GM21786 (cell line): ENCODE results near the gene COL4A2.
"Not testable (repeated sequence)": the region's sequence is repeated elsewhere in the genome, so short reads cannot be mapped to it uniquely, and the experiment has no call there.

Experiments used
- ATAC-seq: cut with Tn5 transposase; IDR thresholded peaks from one replicate; pipeline ENCODE4 v1.9.1; 2021; ENCODE audit not compliant: unreplicated experiment

The COL4A2 gene

DNA sequence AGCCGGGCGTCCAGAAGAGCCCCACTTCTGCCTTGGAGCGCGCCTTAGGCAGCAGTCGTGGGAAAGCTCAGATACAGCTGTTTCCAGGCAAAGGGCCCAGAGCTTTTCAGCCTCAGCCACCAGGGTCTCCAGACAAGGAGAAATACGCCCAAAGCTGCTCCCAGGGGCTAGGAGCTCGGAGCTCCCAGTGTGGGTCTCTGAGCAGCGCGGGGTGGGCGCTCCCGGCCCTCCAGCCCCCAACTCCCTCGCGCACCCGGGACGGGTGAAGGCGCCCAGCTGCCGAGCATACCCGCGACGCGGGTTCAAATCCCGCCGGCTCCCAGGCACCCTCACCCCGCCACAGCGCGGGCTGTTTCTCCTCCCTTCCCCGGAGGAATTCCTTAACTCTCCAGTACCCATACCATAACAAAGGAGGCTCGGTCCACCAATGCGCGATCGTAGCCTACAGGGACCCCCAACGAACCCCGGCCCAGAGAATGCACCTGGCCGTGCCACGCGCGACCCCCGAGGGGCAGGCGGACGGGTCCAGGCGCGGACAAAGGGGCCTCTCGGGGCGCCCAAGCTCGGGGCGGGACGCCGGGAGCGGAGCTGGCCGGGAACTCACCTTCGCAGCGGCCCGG is 634 bp upstream of the COL4A2 start:
- no peak for ATAC-seq

DNA sequence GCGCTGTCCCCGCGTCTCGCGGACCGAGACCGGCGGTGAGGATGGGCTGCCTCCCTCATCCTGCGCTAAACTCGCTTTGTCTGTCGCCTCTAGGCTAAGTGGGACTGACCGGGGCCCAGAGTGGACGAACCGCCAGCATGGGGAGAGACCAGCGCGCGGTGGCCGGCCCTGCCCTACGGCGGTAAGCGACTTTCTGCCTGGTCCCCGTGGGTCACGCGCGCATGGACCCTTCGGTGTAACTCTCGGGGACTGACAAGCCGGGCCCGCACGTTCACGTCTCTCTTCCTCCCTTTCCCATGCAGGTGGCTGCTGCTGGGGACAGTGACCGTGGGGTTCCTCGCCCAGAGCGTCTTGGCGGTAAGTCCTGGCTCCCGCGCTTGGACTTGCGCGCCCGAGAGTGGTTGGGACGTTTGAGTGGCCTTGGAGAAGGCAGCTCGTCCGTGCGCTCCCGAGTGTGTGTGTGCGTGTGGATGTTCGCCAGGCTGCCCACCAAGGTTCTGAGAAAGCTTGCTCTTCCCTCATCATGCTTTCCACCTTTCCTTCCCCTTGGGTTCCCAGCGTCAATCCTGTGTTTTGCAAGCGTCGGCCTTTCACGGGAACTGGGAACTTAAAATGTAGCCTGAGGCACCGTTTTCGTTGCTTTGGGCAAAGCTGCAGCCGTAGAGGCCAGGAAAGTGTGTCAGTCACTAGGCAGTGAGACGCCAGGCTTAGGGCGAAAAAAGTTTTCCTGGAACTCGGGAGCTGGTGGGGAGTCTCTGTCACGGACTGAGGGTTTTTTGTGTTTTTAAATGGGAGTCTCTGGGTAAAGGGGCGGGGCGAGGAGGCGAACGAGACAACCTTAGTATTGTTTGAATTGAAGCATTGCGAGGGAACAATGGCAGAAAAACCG is 927 bp downstream of the COL4A2 start:
- ATAC-seq: no peak

DNA sequence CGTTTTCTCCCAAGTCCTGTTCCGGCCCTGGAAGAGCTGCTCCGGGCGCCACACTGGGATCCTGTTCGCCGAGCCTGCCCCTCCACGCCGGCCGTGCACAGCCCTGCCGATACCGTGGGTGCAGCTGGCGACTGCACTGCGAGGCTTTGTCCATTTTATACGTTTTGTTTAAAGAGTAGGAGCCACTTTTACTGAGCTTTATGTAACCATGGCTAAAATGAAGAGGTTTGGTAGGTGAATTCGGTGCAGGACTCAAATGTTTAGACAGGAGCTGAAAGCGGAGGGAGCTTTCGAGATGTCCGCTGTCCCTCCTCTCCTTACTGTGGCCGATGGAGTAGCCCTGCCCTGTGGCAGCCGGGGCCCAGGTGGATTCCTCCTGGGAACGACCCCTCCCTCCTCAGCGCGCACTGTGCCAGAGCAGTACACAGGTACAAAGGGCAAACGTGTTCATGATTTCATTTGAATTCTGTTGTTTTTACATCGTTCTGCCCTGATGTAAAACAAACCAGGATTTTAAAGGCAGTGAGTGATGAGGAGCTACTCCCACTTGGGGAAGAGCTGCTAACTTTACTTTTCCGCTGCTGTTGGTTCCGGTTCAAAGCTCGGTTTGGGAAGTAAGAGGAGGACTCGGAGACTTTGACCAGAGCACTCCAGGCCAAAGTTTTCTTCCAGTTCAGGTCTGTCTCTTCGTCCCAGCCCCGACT is 1.7 kb downstream of the COL4A2 start:
- ATAC-seq: no peak

DNA sequence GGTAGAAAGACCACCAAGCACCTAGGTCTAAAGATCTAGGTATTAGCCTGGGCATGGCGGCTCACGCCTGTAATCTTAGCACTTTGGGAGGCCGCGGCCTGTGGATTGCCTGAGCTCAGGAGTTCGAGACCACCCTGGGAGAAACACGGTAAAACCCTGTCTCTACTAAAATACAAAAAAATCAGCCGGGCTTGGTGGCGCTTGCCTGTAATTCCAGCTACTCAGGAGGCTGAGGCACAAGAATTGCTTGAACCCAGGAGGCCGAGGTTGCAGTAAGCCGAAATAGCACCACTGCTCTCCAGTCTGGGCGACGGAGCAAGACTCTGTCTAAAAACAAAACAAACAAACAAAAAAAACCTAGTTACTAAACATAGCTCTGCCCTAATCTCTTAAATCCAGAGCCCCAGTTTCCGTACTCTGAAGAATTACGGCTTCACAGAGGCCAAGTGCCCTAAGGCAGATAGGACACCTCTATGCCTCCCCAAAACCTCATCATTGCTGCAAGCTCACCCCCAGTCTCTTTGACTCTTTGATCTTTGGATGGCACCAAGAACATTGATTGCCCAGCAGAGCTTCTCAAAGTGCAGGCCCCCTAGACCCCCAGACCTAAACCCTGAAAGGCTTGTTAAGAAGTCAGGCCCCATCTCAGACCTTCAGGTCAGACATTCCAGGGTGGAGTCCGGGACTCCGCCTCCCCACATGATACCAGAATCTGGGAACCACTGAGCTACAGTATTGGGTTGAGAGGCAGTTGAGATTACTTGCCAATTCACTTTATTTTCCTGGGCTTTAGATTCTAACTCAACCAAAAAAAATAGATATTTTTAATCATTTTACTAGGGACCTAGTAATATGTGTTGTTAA is 2.8 kb downstream of the COL4A2 start:
- no peak for ATAC-seq

DNA sequence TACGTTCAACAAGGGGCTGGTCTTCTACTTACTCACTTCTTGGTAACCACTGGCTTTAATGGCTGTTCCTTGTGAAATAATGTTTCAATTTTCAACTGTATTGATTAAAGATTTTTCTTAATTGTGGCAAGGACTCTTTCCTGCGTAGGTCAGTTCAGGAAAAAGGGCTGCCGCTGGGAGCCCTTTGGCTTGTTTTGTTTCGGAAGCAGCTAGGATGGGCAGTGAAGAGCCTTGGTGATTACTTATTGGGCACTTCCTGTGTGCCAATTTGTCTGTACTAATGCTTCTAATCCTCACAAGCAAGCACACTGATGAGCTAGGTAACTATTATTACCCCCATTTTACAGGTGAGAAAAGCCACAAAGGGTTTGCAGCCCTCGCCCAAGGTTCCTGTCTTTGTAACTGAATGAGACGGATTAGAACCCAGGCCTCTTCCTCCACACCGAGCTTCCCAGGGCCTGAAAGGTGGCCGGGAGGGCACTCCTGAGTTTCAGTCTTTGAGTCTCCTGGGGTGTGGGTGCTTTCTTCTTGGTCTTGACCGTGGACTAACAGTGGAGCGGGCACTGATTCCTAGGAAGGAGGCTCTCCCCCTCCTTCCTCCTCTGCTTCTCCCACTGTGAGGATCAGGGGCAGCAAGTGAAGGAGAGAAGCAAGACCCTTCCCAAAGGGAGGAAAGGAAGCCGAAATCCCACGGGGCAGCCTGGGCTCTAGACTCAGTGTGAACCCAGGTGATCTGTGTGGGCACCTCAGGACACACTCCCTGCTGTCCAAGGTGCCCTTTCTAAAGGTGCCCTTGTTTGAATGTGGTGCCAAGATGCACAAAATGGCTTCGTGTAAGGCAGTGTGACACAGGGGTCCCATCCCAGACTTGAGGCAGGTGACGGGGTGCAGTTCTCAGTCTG is 3.7 kb downstream of the COL4A2 start:
- ATAC-seq: no peak

DNA sequence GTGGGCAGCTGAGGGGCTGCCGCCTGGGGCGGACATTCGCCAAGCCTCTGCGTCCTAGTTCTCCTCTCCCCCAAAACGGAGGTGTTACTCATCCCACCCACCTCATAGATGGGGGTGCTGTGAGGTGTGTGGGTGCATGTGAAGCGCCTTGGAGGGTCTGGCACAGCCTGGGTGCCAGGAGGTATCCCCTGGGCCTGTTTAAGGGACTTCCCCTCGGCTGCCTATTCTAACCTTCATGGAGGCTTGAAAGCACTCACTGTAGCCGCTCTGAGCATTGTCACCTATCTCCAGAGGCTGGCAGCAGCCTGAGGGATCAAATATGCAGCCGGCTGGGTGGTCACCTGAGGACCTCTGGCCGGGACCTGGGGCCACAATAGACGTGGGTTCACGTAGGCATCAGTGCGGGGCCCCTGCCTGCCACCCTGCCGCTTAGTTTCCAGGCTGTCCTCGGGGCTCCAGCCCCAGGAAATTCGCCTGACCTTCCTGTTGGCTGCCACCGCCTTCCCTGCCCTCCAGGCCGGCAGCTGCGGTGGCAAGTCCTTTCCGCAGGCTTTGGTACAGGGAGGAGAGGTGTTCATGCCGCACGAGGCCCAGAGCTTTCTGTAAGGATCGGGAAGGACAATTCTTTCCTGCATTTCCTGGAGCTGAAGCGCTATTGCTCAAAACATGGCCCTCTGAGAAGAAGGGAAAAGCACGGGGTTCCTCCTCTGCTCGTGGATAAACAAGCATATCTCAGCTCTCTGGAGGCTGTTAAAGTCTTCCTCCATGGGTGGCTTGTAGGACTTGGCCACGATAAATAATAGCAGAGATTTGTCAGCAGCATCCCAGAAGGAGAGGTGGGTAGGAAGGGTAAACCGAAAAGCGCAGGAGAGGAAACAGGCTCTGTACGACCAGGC is 4.6 kb downstream of the COL4A2 start:
- ATAC-seq: no peak

DNA sequence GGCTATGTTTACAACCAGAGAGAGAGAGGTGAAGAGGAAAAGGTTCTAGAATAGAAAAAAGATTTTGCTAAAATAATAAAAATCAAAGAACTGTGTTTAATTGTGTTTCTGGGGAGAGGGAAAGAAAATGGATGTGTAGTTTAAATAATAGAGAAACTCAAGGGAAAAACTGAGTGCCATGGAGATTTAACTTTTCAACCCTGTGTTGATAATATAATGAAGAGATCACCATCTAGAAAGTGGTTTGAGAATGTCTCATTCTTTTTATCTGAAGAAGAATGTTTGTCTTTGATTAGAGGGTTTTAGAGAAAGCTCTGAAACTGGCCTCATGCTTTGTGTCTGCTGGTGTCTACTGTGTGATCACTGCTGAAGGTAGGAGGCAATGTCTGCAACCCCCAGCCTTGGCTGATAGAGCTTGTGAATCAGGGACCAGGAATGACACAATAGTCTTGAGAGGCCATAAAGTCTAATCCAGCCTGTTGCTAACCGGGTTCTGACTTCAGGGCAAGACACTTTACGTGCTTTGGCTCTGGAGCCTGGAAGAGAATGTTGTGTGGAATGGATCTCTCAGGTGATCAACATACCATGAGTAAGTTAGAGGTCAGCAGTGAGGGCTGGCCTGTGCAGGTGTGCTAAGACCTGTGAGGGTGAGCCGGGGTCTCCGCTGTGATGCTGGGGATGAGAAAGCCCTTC is 5.4 kb downstream of the COL4A2 start:
- ATAC-seq: no peak

DNA sequence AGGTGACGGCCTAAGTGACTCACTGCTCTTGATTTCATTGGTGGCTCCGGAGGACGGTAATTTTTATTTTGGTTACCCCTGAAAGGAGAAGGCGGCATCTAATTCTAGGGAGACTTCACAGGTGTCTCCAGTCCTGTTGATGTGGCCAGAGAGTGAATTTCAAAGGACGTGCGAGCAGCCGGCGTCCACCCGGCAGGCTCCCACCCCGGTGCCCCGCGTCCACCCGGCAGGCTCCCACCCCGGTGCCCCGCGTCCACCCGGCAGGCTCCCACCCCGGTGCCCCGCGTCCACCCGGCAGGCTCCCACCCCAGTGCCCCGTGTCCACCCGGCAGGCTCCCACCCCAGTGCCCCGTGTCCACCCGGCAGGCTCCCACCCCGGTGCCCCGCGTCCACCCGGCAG is 6.2 kb downstream of the COL4A2 start:
- ATAC-seq: not testable (repeated sequence)

DNA sequence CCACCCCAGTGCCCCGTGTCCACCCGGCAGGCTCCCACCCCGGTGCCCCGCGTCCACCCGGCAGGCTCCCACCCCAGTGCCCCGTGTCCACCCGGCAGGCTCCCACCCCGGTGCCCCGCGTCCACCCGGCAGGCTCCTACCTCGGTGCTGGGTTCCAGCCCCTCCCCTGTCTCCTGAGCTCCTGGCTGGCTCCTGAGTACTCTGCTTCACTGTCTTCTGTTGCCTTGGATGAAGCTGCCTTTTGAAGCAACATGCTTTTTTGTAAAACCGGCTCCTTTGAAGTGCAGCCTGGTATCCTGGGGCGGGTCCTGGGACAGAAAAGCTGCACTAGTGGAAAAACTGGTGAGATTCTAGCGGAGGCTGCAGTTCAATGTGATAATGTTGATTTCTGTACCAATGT is 6.6 kb downstream of the COL4A2 start:
- not testable (repeated sequence) for ATAC-seq

DNA sequence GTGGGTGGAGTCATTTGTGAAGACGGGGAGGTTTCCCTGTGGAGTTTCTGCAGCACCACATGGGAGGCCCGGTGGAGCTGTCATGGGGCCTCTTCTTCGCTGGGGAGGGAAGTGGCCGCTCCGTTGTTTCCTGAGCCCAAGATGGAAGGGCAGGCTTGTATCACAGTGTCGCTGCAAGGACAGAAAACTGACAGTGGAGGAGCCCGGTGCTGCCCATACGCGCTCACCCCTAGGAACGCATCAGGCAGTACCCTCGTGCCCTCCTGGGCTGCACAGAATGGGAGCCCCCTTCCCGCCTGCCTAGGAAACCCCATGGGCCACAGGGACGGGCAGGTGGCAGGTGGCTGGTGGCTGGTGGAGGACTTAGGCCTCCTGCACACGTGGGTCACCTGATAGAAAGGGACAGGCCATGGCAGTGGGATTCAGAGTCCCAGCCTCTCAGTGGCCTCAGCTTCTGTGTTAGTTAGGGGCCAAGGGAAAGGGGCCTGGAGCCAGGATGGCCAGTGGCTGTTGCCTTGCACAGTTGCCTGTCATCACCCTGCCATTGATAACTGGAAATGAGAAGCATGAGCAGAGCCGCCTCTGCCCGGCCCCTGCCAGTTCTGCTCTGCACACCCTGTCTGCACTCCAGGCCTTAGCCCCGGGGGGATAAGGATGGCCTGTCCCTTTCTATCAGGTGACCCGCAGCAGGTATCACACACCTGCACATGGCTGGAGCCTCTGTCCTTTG is 7.6 kb downstream of the COL4A2 start:
- ATAC-seq: no peak

DNA sequence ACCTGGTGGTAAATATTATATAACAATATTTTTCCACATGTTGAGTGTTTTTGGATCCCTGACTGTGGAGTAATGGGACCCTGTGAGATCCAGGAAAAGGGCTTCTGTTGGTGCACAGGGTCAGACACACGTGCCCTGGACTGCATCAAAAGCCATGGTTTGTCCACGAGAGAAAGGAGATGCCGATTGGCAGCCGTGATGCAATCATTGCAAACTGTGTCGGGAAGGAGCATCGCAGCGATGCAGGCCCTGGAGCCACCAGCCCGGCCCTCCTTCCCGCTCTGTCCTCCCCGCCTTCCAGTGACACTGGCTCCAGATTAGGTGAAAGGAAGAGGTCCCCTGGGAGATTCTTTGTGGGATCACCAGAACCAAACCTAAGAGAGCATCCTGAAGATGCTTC is 9.1 kb downstream of the COL4A2 start:
- ATAC-seq: no peak

DNA sequence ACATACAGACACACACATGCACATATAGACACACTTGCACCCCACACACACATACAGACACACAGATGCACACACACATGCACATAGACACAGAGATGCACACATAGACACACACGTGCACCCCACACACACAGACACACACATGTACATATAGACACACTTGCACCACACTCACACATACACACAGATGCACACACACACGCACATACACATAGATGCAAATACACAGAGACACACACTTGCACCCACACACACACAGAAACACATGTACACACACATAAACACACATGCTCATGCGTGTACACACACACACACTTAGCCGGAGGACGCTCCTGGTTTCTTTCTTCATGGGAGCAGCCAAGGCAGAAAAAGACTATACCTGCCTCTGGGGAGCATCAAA is 10.0 kb downstream of the COL4A2 start:
- no peak for ATAC-seq

DNA sequence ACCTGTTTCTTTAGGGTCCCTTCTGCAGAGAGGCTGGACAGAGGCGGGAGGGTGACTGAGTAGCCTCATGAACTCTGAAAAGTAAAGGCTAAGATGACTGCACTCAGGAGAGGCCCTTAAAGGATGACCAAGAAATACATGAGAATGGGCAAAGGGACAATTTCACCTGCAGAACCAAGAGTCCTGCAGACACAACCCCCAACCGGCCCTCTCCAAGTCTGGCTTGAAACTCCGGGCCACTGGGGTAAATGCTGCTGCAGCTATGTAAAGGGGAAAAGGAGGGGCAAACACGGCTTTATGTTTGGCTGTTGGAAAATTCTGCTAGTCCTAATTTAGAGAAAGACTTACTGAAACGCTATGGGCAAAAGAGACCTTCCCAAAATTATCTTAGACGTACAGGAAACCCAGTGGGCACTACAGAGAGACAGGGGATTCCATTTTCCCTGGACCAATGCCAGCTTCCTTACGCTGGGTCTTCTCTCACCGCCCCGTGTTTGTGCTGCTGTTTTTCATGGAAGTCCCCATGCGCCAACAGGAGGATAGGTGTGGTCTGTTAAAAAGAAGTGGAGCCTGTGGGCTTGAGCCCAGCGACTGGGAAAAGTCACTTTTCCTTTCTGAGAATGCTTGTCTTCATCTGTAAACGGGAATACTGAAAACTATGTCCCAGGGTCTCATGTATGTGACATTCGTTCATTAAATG is 10.6 kb downstream of the COL4A2 start:
- no peak for ATAC-seq

DNA sequence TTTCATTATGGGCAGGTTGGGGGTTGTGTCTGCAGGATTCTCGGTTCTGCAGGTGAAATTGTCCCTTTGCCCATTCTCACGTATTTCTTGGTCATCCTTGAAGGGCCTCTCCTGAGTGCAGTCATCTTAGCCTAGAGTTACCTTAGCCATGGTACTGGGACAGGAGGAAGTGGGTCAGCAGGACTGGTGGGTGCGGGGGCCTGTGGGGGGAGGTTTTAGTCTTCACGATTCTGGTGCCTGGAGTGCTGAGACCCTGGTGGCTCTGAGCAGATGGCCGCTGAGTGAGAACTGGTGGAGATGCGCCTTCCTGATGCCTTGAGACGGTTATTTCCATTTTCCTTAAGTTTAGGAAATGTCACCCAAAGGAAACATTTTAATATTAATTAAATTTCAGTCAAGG is 11.8 kb downstream of the COL4A2 start:
- no peak for ATAC-seq

DNA sequence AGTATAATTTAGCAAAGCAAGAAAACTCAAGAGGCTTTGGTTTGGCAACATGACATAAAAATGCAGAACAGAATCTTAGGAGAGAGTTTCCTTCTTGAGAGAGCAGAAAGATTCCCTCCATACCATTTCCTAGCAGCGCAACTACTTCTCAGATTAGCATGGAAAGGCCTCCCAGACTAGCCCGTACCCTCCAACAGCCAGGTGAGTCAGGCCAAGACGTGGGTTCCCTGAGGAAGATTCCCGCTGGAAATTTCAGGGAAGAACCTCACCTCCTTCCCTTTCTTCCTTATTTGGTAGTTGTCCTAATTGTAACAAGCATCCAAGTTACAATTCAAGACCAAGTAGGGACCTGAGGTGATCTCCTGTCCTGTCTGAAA is 12.3 kb downstream of the COL4A2 start:
- no peak for ATAC-seq

DNA sequence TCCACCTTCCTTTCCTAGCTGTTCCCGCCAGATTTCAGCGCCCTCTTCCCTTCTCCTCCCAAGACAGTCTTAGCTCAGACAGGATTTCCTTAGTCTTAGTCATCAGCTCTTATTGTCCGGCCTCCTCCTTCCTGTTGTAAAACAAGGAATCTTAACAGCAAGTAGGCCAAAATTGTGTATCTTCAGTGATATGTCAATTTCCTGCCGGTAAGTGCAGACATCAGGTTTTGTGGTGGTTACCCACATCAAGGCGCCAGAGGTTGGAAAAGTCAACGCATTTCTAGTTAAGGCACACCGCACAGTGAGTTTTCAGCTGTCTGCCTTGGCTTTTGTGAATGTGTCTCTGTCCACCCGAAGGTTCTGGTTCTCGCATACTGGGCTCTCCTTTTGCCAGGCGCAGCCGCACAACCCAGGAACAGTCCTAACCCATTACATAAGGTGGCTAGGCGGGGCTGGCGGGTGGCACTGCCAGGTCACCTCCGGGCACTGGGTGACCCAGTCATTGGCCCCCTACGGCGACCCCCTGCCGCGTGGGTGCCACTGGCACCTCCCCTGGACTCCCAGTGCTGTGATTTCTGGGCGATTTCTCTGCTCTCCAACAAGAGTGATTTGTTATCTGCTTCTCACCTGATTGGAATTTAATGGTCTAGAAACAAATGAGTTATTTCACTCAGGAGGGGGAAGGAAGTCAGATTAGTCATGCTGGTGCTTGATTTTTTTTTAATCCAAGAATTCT is 12.9 kb downstream of the COL4A2 start:
- ATAC-seq: no peak

DNA sequence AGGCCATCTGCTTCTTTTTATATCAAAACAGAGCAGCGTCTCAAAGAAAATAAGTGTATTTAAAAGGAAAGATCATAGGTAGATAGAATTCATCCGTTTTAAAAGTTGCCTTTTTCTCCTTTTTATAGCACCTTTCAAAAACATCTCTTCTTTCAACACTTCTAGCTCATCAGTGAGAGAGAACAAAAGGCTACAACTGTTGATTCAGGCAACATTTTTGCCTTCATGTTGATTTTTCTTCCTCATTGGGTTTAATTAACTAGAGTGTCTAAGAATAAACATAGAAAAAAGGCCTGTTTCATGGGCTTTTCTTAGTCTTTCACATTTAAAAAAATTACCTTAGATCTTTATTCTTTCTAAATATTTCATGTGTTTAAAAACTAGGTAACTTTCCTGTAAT is 13.6 kb downstream of the COL4A2 start:
- ATAC-seq: no peak
